HG02870 (cell line): Measurements from ENCODE around the gene CNTNAP5.

Experiments used
- ATAC-seq: cut with Tn5 transposase; IDR thresholded peaks from one replicate; pipeline ENCODE4 v1.9.1; 2021; ENCODE audit warnings: mild to moderate bottlenecking, moderate library complexity; ENCODE audit not compliant: unreplicated experiment

Gene CNTNAP5

DNA sequence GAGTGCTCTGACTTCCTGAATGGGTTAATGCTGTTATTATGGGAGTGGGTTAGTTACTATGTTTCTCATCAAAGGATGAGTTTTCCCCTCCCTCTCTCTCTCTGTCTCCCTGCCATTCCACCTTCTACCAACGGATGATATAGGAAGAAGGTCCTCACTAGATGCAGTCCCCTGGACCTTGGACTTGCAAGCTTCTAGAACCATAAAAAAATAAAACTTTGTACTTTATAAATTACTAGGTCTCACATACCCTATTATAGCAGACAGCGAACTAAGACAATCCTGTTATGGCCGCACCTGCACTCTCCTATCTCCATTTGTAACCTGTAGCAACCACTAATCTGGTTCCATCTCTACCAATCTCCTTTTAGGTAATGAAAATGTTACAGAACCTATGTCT is 564.9 kb downstream of the CNTNAP5 start:
- ATAC-seq = no peak

DNA sequence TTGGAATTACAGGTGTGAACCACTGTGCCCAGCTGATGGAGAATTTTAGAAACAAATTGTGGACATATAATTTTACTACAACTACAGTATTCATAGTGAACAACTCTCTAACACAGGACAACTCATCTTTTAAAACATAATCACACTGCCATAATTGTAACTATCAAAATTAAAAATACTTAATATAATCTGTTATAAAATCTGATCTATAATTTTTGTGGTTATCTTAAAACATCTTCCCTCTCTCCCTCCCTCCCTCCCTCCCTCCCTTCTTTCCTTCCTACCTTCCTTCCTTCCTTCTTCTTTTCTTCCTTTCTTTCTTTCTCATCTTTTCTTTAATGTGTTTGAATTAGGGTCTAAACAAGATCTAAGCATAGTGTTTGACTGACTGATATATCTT is 577.7 kb downstream of the CNTNAP5 start:
- ATAC-seq = no peak

DNA sequence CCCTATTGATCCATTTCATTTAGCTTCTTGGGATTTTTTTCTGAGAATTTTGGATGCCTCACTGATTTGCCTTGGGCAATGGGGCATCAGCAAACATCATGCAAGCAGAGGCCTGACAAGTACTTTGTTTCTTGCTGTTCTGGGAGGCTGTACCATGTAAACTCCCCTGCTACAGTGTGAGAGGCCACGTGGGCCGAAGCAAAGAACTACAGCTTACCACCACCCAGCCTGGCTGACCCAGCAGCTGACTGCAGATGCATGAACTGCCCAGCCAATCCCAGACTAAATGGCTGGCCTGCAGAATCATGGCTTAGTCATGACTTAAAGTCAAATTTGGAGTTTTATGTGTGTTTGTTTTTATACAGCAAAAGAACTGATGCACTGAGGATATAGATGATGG is 579.9 kb downstream of the CNTNAP5 start:
- ATAC-seq = no peak

DNA sequence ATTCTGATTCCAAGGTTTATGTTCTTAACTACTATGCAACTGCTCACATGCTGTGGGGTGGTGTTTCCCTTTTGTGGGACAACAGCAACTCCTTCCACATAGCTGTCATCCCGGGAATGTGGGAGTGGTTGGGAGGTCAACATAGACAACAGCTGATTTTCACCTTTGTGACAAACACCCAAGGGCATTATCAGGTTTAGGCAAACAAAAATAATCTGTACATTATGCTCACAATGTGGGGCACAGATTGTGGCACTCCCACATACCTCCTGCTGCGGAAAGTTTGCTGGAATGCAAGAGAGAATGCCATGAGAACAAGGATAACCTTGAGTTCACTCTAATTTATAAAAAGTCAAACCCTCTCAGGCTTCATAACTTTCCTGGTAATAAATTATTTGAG is 582.6 kb downstream of the CNTNAP5 start:
- ATAC-seq = no peak

DNA sequence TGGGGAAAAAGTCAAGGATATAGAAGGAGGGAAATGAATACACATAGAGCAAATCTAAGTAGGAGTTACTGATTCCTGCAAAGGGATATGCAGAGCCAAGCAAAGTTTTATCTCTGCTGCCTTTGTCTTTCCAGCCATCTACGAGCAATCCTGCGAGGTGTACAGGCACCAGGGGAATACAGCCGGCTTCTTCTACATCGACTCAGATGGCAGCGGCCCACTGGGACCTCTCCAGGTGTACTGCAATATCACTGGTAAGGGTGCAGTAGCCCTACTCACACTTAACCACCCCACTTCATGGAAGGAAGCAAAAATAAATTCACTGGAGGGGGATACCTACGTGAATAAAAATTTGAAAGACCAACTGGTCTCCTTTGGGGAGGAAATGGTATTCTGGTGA is 584.6 kb downstream of the CNTNAP5 start:
- ATAC-seq = no peak

DNA sequence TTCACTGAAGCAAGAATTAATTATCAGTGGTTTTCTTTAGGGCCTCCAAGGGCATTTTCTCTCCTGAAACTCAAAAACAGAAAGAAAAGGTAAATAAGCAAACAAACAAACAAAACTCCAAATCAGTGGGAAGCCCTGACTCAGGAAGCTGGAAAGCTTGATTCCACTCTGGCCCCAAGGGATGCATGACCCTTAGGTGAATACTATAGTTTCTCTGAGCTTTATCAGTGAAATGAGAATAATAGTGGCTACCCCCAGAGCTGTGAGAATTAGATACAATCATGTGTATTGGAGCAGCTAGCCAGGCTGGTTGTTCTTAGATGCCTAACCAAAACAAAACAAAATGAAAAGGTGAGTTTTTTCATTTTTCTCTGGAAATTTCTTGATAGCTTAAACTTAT is 585.1 kb downstream of the CNTNAP5 start:
- no peak for ATAC-seq

DNA sequence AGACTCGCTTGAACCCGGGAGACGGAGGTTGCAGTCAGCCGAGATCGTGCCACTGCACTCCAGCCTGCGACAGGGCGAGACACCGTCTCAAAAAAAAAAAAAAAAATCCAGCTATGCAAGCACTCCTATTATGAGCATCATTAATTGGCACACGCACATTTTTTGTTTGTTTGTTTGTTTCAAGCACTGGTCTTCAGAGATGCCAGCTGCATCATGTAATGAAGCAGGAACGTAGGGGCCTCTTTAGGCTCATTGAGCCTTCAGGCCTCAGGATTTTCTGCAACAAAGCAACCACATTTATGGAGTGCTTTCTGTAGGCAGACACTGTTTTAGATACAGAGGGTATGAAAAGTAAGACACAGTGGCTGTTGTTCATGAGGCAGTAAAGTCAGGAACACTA is 585.8 kb downstream of the CNTNAP5 start:
- no peak for ATAC-seq

DNA sequence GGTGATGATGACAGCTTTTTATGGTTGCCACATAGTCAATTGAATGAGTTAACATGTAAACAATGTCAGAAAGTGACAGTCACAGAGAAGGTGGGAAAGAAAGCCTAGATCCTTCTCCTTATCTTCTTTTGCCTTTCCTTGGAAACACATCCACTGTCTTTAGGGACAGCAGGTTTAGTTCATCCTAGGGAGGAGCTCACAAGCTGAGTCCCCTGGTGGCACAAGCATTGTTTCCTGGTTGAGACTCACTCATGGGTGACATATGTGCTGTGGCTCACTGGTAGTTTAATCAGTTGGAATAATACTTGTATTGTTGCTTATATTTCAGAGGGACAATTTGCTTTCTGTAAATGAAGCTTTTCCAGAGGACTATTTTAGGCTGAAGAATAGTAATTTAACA is 598.5 kb downstream of the CNTNAP5 start:
- no peak for ATAC-seq

DNA sequence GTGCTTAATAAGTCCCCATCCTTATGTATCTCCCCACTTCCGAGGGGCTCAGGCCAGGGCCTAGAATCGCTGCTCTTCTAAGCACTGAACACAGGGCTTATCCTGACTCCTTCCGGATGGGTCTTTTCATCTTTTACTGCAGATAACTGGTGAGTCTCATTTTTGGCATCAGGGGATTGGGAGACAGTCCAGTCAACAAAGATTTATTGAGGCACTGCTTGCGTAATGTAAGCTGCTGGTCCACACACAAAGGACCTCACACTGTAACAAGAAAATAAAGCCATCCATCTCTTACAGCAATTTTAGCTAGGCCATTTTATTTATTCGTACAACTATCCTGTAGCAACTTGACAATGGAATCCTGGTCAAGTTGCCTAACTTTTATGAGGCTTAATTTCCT is 600.5 kb downstream of the CNTNAP5 start:
- ATAC-seq = no peak

DNA sequence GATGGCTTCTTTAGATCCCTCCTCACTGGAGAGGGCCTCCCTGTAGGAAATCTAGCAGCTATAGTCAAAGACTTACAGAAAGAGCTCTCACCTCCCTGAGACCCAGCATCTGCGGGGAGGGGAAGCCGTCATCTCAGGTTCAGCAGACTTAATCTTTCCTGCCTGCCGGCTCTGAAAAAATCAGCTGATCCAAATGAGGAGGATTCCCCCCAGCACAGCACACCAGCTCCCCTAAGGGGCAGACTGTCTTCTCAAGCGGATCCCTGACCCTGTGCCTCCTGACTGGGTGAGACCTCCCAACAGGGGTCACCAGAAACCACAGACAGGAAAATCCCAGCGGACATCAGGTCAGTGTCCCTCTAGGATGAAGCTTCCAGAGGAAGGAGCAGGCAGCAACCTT is 601.9 kb downstream of the CNTNAP5 start:
- ATAC-seq = no peak

DNA sequence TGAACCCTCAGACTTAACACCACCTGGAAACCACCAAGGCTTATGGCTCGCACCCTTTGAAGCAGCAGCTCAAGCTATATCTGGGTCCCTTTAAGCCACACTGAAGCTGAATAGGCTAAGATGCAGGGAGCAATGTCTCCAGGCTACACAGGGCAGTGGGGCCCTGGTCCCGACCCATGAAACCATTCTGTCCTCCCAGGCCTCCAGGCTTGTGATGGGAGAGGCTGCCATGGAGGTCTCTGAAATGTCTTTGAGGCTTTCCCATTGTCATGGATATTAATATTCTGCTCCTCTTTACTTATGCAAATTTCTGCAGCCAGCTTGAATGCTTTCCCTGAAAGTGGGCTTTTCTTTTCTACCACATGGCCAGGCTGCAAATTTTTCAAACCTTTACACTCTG is 608.7 kb downstream of the CNTNAP5 start:
- ATAC-seq = no peak

DNA sequence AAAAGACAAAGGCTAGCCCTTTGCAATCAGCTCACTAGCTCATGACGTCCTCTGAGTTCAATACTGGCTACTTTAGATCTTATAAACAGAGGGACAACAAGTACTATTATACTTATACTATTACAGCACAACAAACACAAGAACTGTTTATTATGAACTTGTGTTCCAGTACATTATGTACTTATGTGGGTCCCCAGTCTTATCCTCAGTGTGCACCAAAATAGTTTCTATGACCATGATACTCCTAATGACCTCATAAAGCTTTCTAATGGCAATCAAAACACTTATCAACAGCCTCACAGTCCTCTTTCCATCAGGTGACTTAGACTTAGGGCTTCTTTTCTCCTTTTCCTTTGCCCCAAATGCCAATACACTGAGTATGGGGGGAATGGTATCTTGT is 614.4 kb downstream of the CNTNAP5 start:
- ATAC-seq = no peak

DNA sequence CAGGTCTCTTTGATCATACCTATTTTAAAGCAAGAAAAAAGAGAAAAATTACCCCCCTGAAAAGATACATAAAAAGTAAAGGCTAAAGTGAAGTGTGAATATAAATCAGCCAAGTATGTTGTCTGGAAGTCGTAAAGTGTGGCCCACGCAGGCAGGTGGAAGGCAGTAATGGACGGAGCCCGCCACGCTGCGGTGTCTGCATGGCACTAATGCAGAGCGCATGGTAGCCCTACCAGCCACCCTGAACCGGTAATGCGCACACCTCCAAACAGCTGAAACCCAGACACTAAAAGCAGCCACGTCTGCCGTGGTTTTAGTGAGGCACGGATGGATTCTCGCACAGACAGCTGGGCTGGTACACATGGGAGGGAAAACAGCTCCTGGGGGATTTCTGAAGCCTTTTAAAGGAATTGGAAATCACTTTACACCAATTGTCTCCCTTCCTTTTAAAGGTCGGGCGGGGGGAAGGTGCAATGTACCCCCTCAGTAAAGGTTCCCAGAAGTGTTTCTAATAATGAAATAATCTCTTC is 615.2 kb downstream of the CNTNAP5 start:
- no peak for ATAC-seq

DNA sequence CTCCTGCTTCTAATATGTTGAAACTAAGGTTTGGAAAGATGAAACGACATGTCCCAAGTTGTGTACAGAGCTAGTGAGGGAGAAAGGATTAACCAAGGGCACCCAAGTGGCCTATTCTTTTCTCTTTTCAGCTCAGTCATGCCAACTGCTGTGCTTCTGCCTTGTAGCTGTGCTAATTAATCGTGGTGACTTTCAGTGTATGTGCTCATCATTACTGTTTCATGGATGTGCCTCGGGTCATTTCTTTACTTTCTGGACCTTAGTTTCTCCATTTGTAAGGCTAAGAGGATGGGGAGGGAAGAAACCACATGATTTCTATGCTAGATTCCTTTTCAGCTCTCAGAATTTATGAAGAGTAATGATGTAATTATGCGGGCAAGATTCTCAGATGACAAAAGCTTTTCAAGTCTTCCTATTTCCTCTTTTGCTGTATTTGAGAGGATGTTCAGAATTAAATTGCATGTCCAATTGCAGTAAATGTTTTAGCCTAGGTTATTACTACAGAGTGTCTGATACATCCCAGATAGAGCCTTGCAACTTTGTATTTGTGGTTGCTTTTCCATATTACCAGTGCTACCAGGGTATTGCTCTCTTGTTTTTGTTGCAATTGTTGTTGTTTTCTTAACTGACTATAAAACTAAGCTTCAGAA is 621.2 kb downstream of the CNTNAP5 start:
- no peak for ATAC-seq

DNA sequence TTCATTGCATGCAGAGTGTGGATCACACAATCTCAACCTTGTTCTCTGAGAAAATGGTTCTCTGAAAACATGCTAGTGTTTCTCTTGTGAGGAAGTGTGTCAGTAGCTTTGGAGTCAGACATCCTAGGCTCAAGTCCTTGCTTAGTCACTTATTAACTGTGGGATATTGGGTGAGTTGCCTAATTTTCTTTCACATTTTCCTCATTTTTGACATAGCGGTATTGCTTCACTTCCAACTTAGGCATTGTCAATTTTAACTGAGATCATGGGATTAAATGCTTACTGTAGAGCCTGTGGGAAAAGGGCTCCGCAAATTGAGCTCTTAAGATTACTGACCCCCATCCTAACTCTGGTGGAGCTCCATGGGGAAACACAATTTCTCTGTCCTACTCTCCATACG is 622.2 kb downstream of the CNTNAP5 start:
- ATAC-seq = no peak

DNA sequence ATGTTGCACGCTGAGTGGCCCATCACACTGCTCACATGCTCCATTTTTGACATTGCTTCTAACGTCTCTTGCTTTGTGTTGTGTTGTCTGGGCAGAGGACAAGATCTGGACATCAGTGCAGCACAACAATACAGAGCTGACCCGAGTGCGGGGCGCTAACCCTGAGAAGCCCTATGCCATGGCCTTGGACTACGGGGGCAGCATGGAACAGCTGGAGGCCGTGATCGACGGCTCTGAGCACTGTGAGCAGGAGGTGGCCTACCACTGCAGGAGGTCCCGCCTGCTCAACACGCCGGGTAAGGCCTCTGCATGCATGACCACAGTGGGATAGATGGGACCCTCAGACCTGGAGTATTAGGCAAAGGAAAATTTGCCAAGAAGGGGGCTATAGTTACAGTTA is 622.6 kb downstream of the CNTNAP5 start:
- no peak for ATAC-seq

DNA sequence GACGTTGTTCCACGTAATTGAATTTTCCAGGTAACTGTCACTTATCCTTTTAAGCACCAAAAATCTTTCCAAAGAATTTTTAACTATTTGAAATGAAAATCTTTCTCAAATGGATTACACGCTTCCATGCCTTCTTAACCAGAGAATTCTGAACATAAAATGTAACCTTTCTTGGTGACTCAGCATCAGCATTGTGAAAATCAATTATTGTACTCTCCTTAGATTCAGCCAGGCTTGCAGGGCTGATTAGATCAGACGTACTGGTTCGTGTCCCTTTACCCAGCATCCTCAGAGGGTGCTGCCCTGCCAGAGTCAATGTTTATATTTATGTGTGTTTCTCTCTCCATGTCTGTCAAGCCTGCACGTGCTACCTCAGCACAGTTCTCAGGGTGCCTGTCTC is 623.9 kb downstream of the CNTNAP5 start:
- no peak for ATAC-seq

DNA sequence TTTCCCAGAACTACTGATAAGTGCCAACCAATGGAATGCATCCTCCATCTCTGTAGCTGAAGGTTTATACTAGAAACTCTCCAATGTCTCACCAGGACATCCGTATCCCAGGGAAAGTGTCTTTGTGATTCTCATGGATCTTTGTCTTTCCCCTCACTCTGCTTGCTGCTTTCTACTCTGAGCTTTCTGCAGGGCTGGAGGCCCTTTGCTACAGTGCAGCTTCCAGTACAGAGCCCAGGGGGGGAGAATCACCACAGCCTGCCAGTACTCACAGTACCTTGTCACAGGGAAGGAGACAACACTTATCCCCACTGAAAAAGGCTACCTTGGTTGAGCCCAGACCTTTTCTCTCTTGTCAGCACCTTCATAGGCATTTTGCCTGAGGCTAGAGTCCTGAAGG is 627.0 kb downstream of the CNTNAP5 start:
- no peak for ATAC-seq

DNA sequence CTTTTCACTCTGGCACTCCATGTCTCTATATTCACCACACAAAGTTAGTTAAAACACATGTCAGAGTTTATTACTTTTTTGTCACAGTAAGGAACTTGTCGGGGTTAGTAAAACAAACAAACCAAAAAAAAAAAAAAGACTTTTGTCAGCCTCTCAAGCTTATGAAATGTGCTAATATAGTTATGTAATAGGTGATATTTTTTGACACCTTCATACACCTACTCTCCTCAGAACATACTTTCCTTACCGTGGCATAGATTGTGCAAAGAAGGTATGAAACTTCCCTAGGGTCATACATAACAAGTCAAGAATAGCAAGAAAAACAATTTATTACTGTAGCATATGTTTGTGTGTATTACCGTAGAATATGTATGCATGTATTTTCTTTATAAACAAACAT is 633.3 kb downstream of the CNTNAP5 start:
- ATAC-seq = no peak

DNA sequence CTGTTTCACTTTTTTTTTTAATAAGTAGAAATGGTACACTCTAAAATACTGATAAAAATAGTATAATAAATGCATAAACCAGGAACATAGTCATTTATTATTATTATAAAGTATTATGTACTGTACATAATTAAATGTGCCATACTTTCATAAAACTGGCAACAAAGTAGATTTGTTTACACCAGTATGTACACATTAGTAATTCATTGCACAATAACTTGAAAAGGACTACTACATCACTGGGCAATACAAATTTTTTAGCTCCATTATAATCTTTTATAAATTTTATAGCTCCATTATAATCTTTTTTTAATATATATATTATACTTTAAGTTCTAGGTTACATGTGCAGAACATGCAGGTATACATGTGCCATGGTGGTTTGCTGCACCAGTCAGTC is 636.5 kb downstream of the CNTNAP5 start:
- no peak for ATAC-seq

DNA sequence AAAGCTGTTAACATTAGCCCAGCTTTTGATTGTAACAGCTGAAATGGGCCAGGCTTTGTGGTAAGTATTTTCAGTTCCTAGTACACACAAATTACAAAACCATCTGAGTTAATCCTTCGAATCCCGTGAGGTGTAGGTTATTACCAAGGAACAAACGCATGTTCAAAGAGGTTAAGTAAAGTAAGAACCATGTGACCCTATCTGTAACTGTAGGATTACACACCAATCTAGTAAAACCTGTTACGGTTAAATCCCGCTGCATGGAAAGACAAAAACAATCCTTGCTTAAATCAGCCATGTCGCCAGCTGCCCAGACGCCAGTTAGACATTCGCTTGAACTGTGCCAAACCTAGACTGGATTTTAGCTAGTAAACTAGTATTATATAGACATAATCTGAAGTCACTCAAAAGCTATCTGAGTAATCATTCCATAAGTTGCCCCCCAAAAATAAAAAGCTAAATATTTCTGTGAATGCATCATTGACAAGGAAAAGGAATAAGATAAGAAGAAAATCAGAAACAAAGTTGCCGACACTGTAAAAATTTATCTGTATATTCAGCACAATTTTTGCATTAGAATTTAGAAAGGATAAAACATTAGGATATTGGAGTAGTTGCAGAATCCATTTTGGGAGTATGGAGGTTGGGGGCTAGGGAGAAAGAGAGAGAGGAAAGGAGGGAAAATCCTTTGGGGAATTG is 638.0 kb downstream of the CNTNAP5 start:
- no peak for ATAC-seq

DNA sequence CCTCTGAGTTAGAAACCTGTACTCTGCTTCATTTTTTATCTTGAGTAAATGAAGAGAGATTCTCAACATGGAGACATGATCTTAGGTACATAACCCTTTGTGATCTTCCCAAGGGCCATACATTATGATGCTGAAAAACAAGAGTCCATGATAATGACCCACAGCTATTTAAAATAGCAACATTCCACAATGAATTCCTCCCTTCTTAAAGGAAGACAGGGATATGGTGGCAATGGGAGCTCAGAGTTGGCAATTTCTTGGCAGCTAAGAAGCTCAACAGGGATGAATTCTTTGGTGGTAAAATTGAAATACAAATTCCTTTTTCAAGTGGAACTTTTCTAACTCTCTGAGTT is 638.5 kb downstream of the CNTNAP5 start:
- no peak for ATAC-seq

DNA sequence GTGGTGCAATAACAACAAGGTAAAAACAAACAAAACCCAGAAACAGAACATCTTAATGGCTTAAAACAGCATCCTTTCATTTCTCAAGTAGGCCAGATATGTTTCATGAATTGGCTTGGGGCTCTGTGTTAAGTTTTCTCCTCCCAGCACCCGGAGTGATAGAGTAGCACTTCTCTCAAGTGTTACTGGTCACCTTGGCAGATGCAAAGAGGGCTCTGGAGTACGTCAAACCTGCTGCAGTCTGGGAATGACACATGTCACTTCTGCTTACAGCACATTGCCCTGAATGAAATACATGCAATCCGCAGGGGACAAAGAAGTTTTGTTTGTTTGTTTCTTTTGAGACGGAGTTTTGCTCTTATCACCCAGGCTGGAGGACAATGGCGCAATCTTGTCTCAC is 639.3 kb downstream of the CNTNAP5 start:
- ATAC-seq = no peak
